AG08395 (cell line): ENCODE measurements around the gene ACTR3C.

Experiments used
- DNase-seq: peaks from one replicate; pipeline ENCODE4 v3.0.0; 2012; ENCODE audit warnings: mixed read lengths, low spot score

ACTR3C gene

GRCh38 chr7:150322833-150323681, at the start of gene ACTR3C, which contains the start of gene LRRC61:
ACTR3C (minus strand) TSS chr7:150323545; CDS start chr7:150295296, 28,249 bp downstream.
LRRC61 (plus strand) TSS chr7:150323355; CDS start chr7:150336862, 13,507 bp downstream.
- no peak for DNase-seq

DNA sequence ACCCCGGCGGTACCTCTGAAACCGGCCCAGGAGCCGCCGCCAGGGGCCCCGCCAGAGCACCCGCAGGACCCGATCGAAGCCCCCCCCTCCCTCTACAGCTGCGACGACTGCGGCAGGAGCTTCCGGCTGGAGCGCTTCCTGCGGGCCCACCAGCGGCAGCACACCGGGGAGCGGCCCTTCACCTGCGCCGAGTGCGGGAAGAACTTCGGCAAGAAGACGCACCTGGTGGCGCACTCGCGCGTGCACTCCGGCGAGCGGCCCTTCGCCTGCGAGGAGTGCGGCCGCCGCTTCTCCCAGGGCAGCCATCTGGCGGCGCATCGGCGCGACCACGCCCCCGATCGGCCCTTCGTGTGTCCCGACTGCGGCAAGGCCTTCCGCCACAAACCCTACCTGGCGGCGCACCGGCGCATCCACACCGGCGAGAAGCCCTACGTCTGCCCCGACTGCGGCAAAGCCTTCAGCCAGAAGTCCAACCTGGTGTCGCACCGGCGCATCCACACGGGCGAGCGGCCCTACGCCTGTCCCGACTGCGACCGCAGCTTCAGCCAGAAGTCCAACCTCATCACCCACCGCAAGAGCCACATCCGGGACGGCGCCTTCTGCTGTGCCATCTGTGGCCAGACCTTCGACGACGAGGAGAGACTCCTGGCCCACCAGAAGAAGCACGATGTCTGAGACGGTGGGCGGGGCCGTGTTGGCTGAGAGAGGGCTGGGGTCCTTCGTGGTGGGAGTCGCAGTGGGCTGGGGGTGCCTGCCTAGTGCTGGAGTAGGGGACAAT, 49.1 kb upstream of the ACTR3C start:
- no peak for DNase-seq

DNA sequence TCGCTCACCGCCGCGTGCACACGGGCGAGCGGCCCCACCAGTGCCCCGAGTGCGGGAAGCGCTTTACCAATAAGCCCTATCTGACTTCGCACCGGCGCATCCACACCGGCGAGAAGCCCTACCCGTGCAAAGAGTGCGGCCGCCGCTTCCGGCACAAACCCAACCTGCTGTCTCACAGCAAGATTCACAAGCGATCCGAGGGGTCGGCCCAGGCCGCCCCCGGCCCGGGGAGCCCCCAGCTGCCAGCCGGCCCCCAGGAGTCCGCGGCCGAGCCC, 48.6 kb upstream of the ACTR3C start:
- DNase-seq, result no peak

- no peak for DNase-seq
Observed at GRCh38 chr7:150371131-150371995, 48.0 kb upstream of the ACTR3C start.

DNA sequence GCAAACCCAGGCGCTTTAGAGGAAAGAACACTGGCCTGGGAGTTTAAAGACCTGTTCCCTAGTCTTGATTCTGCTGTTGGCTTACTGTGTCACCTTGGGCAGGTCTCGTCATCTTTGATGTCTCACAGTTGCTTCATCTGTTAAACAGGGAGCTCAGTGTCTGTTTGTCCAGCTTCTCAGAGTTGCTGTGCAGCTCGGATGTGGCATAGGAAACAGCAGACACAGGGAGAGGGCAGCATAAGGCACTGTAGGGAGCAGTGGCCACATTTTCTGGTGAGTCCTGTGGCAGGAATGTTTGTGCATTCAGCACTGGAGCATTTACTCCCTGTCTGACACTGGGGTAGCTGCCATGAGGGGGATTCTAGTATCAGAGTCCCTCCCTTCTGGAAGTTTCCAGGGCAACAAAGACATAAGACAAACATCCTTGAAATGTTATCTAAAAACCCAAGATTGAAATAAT, 47.3 kb upstream of the ACTR3C start:
- peak; percentile 66 for DNase-seq

DNA sequence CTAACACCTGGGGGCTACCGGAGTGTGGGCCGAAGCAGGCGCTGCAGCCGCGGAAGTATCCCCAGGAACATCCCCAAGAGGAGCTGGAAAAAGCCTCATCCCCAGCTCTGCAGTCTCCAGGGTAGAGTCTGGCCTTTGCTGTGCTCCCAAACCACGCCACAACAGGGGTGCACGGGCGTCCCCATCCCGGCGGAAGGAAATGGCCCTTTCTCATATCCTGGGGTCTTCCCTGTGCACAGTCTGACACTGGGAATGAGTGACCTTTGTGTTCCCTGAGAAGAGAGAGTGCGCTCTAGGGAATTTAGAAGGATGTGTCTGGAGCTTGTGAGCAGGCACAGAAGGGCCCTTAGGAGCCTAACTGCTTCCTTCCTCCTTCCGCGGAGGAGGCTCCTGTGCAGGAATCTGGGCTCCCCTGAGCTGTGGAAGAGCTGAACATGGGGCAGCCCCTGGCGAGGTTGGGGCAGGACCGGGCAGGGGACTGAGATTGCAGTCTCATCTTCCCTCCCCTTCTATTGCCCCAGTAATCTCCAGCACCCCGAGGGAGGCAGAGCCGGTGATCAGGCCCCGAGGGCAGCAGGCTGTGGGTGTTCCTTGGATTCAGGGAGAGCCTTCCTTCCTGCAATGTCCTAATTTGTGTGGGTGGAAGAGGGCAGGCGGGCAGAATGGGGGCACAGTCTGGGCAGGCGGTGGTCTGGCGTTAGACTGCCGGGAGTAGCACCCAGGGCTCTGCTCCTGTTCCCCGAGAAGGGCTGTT, 46.6 kb upstream of the ACTR3C start:
- no peak for DNase-seq

- DNase-seq, result peak; percentile 78
Observed at GRCh38 chr7:150368884-150369747, 45.8 kb upstream of the ACTR3C start.

DNA sequence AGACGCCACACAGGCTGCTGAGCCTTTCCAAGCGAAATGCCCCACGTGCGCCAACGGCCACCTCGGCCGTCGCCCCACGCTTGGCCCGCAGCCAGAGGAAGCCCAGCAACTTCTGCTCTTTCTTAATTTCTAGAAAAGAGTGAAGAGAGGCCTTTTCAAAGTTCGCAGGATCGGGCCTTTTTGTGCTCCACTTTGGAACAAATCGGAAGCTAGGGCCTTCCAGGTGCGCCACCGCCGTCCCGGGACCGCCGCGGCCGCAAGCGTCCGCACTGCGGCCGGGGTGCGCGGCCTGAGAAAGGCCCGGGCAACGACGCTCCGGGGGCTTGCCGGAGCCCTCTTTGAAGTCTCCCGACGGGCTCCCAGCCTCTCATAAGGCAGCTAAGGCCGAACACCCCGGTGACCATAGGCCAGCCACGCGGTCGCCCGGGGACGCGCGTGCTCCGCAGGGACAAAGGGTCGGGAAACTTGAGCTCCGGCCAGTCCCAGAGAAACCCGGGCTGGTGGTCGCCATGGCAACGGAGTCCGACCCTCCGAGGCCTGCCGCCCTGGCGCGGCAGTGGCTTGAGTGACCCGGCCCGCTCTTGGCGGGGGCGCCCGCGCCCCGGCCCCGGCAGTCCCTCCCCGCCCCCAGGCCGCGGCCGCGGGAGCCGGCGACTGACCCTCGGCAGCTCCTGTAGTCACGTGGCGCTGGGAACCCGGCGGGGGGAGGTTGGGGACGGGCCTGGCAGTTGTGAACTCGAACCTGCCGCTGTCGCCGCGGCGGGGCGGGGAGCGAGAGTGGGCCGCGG, 44.9 kb upstream of the ACTR3C start, which contains the start of gene REPIN1:
REPIN1 (plus strand) TSS at position 727 of the 788 bp plus-strand sequence. CDS start 890 bp downstream, outside the sequence.
- peak; percentile 88 for DNase-seq

DNA sequence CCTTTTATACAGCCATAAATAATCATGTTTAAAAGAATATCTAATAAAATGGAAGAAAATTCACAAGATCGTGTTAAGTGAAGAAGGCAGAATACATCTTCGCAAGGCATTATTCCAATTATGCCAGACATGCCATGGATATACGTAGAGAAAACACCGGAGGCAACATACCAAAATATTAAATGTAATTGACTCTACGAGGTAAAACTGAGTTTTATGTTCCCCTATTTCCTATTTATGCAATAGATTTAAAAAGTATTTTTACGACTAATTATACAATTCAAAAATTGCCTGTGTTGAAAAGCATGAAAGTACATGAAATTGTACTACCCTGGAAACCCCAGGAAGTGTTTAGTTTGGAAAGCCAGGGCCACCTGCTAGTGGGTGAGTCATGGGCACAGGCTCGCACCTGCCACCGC, 44.3 kb upstream of the ACTR3C start:
- DNase-seq, result no peak

- no peak for DNase-seq
Observed at GRCh38 chr7:150365673-150366398, 42.5 kb upstream of the ACTR3C start.

- DNase-seq, result no peak
Observed at GRCh38 chr7:150365194-150365593, 41.8 kb upstream of the ACTR3C start.

DNA sequence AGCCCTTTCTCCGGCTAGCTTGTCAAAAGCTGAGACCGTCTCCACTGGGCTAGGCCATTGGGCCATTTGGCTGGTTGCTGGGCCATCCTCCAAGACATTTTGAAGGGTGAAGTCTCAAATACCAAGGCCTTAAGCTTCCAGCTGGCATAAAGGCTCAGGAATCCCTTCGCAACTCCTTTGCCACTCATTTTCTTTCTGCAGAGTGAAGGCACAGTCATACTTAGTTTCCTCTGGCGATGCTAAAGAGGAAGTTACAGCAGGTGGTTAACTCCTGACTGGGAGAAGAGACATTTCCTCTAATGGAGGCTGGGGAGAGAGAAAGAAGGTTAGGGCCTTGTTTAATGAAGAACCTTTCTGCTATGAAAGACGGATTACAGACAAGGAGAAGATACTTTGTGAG, 40.5 kb upstream of the ACTR3C start:
- DNase-seq, result no peak

DNA sequence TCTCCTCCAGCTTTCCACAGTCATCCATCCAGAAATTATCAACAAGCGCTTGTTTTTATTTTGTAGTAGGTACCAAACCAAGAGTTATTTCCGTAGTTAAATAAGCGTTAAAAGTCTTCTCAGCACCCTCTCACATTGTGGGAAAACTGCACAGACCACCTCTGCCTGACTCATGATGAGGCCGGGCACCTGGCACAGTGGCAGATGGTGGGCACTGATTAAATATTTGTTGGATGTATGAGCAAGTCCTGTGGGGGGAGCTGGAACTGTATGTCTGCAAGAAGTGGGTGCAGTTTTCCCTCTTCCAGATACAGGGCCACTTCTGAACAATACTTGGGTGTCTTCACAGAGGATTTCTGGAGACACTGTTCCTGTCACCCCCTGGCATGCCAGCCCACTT, 40.0 kb upstream of the ACTR3C start:
- DNase-seq, result no peak

GRCh38 chr7:150361807-150362621, 38.7 kb upstream of the ACTR3C start:
- no peak for DNase-seq

DNA sequence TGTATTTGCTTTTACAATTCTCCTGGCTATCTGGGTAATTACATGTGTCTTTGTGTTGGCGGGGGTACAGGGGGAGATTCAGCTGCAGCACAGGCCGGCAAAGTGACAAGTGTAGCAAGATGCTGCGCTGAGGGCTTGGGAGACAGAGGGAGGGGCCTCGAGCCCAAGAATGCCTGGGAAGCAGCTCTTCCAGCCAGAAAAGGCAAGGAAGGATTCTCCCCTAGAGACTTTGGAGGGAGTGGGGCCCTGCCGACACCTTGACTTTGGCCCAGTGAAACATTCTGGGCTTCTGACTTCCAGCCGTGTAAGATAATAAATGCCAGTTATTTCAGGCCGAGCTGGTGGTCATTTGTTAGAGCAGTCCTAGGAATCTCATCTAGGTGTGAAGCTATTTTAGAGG, 38.1 kb upstream of the ACTR3C start:
- DNase-seq, result no peak

DNA sequence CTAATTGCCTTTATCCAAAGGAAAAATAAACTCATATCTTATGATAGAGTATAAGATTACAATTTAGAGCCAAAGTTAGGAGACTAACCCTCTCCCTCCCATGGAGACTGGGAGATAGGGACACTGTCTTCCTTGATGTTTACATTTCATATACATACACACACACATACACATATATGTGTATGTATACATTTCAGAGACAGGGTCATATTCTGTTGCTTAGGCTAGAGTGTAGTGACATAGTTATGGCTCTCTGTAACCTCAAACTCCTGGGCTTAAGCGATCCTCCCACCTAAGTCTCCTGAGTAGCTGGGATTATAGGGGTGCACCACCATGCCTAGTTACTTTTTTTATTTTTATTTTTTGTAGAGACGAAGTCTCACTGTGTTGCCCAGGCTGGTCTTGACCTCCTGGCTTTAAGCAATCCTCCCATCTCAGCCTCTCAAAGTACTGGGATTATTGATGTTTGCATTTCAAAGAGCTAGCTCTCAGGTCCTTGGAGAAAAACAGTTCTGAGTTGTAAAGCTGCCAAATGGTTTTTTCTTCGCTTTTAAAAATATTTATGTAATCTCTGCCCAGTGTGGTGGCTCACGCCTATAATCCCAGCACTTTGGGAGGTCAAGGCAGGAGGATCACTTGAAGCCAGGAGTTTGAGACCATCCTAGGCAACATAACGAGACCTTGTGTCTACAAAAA, 37.2 kb upstream of the ACTR3C start:
- no peak for DNase-seq

- no peak for DNase-seq
Observed at GRCh38 chr7:150359622-150360362, 36.4 kb upstream of the ACTR3C start.
